ENCODE results near the gene EIF2B2.

DNA sequence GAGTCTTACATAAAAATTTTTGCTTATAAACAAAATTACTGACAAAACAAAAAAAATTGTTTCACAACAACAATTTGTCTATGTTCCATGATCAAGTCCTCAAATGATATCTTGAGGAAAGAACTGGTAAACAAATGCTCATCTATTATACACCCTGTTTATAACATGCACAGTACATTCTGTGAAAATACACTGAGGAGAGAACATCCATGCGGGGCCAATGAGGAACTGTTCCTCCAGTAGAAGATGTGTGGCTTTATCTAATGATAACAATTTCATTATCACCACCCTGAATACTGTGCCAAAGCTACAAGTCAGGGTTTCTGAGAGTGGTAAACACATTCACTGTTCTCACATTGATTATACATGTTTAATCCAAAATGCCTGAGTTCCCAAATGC, 37.8 kb downstream of the EIF2B2 start:
- TF ChIP-seq, protein P1, sequence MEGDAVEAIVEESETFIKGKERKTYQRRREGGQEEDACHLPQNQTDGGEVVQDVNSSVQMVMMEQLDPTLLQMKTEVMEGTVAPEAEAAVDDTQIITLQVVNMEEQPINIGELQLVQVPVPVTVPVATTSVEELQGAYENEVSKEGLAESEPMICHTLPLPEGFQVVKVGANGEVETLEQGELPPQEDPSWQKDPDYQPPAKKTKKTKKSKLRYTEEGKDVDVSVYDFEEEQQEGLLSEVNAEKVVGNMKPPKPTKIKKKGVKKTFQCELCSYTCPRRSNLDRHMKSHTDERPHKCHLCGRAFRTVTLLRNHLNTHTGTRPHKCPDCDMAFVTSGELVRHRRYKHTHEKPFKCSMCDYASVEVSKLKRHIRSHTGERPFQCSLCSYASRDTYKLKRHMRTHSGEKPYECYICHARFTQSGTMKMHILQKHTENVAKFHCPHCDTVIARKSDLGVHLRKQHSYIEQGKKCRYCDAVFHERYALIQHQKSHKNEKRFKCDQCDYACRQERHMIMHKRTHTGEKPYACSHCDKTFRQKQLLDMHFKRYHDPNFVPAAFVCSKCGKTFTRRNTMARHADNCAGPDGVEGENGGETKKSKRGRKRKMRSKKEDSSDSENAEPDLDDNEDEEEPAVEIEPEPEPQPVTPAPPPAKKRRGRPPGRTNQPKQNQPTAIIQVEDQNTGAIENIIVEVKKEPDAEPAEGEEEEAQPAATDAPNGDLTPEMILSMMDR (IDR thresholded peaks at IDR 0.05): no peak
- TF ChIP-seq RELA (CRISPR knock-in tag; IDR thresholded peaks at IDR 0.05; ENCODE audit: borderline replicate concordance) (no peak), NFYB (CRISPR knock-in tag; conservative IDR thresholded peaks at IDR 0.05; ENCODE audit: low read depth) (no peak), ZNF121 (CRISPR knock-in tag; IDR thresholded peaks at IDR 0.05) (no peak), ZNF423 (CRISPR knock-in tag; IDR thresholded peaks at IDR 0.05) (no peak), ETV6 (CRISPR knock-in tag; IDR thresholded peaks at IDR 0.05) (no peak)
- TF ChIP-seq, protein P2, sequence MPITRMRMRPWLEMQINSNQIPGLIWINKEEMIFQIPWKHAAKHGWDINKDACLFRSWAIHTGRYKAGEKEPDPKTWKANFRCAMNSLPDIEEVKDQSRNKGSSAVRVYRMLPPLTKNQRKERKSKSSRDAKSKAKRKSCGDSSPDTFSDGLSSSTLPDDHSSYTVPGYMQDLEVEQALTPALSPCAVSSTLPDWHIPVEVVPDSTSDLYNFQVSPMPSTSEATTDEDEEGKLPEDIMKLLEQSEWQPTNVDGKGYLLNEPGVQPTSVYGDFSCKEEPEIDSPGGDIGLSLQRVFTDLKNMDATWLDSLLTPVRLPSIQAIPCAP (CRISPR knock-in tag; IDR thresholded peaks at IDR 0.05): no peak
- TF ChIP-seq, protein P3, sequence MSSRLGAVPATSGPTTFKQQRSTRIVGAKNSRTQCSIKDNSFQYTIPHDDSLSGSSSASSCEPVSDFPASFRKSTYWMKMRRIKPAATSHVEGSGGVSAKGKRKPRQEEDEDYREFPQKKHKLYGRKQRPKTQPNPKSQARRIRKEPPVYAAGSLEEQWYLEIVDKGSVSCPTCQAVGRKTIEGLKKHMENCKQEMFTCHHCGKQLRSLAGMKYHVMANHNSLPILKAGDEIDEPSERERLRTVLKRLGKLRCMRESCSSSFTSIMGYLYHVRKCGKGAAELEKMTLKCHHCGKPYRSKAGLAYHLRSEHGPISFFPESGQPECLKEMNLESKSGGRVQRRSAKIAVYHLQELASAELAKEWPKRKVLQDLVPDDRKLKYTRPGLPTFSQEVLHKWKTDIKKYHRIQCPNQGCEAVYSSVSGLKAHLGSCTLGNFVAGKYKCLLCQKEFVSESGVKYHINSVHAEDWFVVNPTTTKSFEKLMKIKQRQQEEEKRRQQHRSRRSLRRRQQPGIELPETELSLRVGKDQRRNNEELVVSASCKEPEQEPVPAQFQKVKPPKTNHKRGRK (CRISPR knock-in tag; IDR thresholded peaks at IDR 0.05; ENCODE audit: borderline replicate concordance): no peak
- TF ChIP-seq, protein P4, sequence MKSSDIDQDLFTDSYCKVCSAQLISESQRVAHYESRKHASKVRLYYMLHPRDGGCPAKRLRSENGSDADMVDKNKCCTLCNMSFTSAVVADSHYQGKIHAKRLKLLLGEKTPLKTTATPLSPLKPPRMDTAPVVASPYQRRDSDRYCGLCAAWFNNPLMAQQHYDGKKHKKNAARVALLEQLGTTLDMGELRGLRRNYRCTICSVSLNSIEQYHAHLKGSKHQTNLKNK (CRISPR knock-in tag; IDR thresholded peaks at IDR 0.05): no peak
- TF ChIP-seq, protein P5, sequence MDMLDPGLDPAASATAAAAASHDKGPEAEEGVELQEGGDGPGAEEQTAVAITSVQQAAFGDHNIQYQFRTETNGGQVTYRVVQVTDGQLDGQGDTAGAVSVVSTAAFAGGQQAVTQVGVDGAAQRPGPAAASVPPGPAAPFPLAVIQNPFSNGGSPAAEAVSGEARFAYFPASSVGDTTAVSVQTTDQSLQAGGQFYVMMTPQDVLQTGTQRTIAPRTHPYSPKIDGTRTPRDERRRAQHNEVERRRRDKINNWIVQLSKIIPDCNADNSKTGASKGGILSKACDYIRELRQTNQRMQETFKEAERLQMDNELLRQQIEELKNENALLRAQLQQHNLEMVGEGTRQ (CRISPR knock-in tag; IDR thresholded peaks at IDR 0.05): no peak

Measured in WTC11 (cell line).